MV-4-11 (cell line): ENCODE data around the gene WNT7B.
A peak's percentile ranks its signal among the peaks of the same experiment; 100 is the strongest.

Source experiments
- DNase-seq: peaks from one replicate; lab custom pipeline; 2025; lab: John Stamatoyannopoulos, UW

WNT7B gene

DNA sequence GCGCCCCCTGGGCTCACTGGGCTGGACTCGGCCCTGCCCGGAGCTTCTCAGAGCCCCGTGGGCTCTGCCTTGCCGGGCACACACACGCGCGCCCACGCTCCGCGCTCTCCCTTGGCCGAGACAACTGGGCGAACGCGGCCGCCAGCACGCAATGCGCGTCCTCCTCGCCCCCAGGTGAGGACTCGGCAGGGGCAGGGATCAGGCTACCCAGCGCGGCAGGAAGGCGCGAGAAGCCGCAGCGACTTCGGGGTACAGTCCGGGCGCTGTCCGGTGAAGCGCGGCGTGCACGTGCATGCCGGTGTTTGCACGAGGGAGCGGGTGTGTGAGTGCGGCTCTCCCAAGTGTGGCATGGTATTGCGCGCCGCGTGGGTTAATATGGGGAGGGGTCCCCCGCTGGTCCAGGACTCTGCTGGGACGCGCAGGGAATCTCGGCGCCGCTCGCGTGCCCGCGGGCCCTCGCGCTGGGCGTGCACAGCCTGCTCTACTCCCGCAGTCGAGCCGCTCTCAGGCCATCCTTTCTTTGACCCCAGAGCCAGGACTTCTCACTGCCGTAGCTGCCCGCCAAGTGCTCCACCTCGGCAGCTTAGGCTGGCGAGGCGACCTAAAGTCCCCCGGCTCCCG lies 5.4 kb downstream of the WNT7B start:
- DNase-seq, result no peak

DNA sequence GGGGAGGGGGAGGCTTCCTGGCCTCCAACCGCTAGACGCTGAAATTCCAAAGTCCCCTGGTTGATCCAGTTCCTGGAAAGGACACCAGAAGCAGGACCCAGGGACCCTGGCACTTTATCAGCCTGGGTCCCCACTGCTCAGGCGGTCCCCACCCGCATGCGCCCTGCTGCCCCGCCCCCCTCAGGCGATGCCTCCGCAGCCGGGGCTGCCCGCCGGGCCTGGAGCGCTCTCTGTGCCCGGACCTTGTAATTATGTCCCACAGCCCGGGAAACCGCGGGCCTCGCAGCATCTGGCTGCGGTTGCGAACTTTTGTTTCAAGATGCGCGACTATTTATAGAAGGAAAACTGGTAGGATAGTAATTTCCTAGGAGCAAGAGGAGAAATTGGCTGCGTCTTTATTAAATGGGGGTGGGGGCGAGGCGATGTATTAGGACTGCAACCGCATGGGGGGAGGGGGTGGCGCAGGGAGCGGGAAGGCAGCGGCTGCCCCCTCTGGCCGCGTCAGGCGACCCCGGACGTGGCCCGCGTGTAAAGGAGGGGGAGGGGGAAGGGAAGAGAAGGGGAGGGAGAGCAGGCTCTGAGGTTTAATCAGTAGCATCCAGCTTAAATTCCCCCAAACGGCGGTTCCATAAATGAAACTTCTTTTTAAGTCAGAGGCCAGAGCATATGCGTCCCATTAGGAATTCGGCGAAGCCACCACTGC lies 6.1 kb downstream of the WNT7B start:
- peak; percentile 62 for DNase-seq

GRCh38 chr22:45969801-45970470 lies 7.0 kb downstream of the WNT7B start:
- DNase-seq, result no peak

DNA sequence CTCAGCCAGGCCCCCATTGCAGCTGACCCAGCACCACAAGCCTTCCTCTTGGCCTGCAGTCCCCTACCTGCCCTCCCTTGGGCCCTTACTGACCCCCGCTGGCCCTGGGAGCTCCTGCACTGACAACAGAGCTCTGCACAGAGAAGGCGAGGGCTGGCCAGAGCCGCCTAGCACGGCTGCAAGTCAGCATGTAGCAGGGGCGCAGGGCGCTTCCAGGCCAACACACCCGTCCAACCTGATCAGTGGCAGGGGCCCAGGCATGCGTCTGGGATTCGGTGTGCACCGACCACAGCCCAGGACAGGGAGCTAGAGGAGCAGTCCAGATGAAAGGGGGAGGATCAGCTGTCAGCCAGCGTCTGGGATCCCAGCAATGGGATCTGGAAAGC lies 7.6 kb downstream of the WNT7B start:
- DNase-seq, result no peak

- DNase-seq, result peak; percentile 22
These were observed 8.1 kb downstream of the WNT7B start for GRCh38 chr22:45968751-45969413.

DNA sequence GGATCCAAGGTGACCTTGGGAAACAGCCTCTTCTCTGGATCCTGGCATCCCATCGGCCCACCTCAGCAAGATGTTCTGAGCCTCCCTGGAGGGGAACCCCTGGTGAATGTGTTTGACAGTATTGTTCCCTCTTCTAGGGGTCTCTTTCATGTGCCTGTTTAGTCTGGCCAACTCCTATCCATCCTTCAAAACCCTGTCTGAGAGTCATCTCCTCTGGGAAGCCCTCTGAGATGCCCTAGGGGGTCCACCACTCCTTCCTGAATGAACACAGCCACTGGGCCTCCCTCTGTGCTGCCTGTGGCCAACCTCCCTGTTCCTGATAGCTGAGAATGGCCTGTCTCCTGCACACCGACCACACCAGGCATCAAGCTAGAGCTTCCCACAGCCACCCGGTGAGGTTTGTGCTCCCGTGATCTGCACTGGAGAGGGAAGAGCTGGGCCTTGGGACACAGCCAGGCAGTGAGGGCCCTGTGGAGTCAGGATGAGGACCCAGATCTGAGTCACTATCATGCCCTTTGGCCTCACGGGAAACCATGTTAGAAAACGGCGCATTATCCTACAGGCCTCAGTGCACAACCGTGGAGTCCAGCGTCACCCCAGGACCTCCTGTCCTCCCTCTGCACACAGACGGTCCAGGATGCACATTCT lies 8.8 kb downstream of the WNT7B start:
- DNase-seq, result no peak

DNA sequence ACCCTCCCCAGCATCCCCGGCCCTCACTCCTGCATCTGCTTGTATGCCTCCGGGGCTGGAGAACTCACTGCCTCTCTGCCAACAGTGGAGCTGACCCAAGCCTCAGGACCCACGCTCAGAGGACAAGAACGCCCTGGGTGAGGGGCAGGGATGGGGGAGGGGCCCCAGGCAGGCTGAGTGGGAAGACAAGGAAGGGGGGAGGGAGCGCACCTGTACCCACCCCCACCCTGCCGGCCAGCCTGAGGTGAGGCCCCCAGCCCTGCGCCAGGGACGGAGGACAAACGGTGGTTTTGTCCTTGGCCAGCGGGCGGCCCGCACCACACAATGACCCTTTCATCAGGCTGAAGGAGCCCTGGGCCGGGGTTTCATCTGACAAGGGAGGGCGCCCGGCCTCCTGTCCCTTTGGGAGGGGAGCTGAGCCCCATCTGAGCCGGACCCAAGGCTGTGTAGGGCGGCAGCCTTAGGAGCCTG lies 10.0 kb downstream of the WNT7B start:
- no peak for DNase-seq

GRCh38 chr22:45966320-45966894 lies 10.6 kb downstream of the WNT7B start:
- peak; percentile 12 for DNase-seq

- no peak for DNase-seq
These were observed 11.4 kb downstream of the WNT7B start for GRCh38 chr22:45965563-45965962.

- DNase-seq, result no peak
These were observed 11.9 kb downstream of the WNT7B start for GRCh38 chr22:45964926-45965527.

DNA sequence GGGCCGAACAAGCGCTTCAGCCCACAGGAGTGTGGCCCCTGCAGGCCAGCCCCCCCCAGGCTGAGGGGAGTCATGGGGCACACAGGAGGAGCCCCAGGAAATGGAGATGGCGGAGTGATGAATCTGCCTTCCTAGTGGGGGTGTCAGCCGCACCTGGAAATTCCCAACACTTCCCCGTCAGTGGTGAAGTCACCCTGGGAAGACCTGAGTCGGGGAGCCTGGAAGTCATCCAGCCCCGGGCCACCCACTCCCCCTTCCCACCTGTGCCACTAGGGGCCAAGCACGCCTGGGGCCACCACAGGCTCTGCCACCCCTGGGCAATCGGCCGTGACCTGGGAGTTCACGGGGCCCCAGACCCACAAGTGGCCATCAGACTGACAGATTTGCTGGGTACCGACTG lies 12.6 kb downstream of the WNT7B start:
- DNase-seq, result no peak

DNA sequence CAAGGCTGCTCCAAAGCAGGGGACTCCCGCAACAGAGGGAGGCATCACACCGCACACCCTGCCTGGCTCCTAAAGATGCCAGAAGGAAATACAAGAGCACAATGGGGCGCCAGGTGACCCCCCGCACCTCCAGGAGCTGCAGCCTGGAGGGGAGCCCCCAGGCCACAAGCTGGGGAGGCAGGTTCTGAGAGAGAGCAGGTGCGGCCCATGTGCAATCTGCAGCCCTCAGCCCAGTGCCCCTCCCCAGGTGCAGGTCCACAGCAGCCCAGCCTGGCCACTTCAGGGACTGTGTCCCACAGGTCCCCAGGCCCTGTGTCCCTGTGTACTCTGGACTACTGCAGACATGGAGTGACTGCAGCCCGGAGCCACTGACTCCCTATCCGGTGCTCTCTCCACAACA lies 13.1 kb downstream of the WNT7B start:
- no peak for DNase-seq

DNA sequence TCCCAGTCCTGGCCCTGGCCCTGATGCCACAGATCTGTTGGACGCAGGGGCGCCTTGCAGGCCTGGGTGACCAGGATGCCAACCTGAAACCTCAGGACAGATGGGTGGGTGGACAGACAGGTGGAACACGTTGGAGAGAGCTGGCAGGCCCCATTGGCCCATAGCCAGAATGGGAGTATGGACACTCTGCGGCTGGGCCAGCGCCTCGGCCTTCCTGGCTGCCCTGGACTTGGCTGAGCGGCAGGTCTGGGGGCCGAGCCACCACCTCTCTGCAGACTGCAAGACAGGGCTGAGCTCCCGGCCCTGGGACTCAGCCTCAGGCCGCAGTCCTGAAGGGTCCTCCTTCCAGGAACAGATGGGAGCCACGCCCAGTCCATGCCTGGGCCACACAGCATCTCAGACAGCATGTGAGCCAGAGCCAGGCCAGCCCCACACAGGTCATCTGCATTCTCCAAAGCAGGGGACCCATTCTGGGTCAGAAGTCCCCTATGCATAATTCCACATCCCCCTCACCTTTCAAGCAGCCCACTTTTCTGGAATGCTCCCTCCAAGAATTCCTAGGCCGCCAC lies 14.1 kb downstream of the WNT7B start:
- DNase-seq, result no peak

DNA sequence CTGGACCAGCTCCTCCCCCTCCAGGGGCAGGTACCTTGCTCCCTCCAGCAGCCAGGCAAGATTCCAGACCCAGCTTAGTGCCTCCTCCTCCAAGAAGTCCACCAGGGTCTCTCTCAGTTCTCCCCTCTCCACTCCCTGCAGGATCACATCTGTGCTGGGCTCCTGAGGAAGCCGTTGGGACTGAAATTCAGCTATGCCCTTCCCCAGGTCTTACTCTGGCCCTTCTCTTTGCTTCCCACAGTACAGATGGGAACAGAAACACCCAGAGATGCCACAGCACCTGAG lies 14.6 kb downstream of the WNT7B start:
- DNase-seq, result no peak

GRCh38 chr22:45961679-45962433 lies 15.1 kb downstream of the WNT7B start:
- no peak for DNase-seq

DNA sequence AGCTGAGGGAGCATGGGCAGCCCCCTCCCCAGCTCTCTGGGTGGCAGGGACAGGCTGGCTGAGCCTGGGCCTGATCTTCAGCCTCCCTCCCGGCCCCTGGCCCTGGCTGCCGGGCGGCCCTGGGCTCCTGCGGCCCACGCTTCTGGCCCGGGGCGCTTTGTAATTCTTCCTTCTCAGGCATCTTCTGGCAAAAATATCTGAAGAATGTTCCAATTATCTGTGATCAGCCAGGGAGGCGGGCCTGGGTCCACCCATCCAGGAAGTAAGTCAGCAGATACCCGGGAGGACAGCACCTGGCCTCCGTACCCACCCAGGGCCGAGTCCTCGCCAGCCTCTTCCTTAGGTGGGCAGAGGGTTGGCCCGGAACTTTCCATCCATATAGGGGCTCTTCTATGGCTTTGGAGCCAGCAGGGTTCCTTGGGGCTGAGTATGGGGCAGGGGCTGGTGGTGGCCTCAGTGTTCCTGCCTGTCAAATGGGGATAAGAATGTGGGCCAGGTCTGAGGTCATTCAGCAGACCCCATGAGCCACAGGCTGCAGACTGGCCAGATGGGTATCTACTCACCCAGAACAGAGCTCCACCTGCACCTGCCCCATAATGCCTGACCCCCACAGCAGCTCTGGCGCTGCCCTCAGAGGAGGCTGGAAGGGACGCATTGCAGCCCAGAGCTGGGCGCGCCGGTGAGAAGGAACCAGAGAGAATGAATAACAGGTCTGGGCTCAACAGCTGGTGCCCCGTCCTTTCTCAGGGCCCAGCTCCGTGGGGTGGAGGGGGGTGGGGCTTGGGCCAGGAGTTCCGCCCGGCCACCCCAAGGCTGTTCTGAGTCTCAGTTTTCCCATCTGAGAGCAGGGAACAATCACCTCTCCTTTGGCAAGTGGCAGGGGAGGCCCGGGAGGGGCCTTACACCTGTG lies 16.2 kb downstream of the WNT7B start:
- DNase-seq, result no peak

DNA sequence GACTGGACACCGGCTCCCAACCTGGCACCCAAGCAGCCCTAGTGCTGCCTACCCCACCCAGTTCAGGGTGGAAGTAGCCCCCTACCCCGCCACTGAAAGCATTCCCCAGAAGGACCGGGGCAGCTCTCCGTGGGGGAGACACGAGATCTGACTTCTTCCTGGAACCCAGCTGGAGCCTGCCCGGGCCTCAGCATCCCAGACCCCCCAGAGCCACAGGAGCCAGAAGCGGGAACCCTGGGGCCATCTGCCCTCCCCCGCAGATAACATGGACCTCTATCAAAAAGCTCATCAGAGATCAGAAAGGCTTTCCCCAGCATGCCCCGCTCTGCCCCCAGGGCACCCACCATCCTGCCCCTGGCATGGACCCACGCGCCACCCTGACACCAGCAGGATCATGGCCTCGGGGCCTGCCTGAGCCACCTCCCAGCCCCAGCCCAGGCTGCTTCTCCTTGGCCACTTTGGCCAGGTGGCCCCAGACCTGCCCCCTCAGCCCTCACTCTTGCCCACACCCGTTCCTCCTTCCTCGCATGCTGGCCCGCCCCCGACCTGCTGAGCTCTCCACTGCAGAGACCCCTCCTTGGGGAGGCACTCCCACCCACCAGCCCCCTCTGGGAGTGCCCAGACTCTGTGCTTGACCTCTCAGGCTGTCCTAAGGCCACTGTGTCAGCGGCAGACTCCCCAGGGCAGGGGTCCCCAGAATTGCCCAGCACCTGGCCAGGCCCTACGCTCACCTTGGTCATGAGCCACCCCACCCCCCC lies 17.1 kb downstream of the WNT7B start:
- no peak for DNase-seq

GRCh38 chr22:45958971-45959370 lies 18.0 kb downstream of the WNT7B start:
- DNase-seq, result no peak

- no peak for DNase-seq
These were observed 19.1 kb downstream of the WNT7B start for GRCh38 chr22:45957826-45958225.
